HepG2 (cell line): ENCODE data around the gene DNAJC5. TPM values are rescaled to one million over a fixed set of nuclear protein-coding genes. Genes with fewer than 3 reads are reported as not detected.

Experiments used
- CENPX ChIP-seq: sonication (generic); formaldehyde crosslinking; IDR thresholded peaks from 2 replicates; pipeline ENCODE4 v1.9.0; 2021; ENCODE audit warnings: mild to moderate bottlenecking, missing genetic modification reagents, moderate library complexity
- FOXA1 ChIP-seq, 2 experiments: fragments of 450-650 bp in 1 of 2; sonication (generic) in 1 of 2; formaldehyde crosslinking in 1 of 2; IDR thresholded peaks; 2 replicates each; pipeline versions ENCODE4 v1.4.0 to v1.6.1; 2016 to 2020; ENCODE audit warnings: missing genetic modification reagents in 1 of 2
- IKZF4 ChIP-seq: sonication (generic); formaldehyde crosslinking; IDR thresholded peaks from 2 replicates; pipeline ENCODE4 v1.5.1; 2020; ENCODE audit warnings: borderline replicate concordance, mild to moderate bottlenecking, low read depth, missing genetic modification reagents; ENCODE audit errors: not compliant biosample characterization
- MAFK ChIP-seq, 2 experiments: IDR thresholded peaks in 1 of 2; conservative IDR thresholded peaks in 1 of 2; 2 replicates each; pipeline ENCODE4 v1.6.1; 2011; ENCODE audit warnings: improper control_type of control experiment in 2 of 2, low read length in 2 of 2
- MEF2D ChIP-seq: sonication (generic); formaldehyde crosslinking; IDR thresholded peaks from 2 replicates; pipeline ENCODE4 v1.5.1; 2020; ENCODE audit warnings: mild to moderate bottlenecking, missing genetic modification reagents
- PITX1 ChIP-seq: sonication (generic); formaldehyde crosslinking; IDR thresholded peaks from 2 replicates; pipeline ENCODE4 v1.5.1; 2020; ENCODE audit warnings: mild to moderate bottlenecking, missing genetic modification reagents
- RCOR2 ChIP-seq: IDR thresholded peaks from 2 replicates; pipeline ENCODE4 v1.6.1; 2016; ENCODE audit warnings: missing biosample characterization, missing genetic modification reagents
- TGIF2 ChIP-seq: IDR thresholded peaks from 2 replicates; pipeline ENCODE4 v1.6.1; 2016; ENCODE audit warnings: control low read depth, missing compliant biosample characterization
- ZFP36L1 ChIP-seq: sonication (generic); formaldehyde crosslinking; IDR thresholded peaks from 2 replicates; pipeline ENCODE4 v1.8.0; 2022; ENCODE audit warnings: mild to moderate bottlenecking, missing genetic modification reagents, moderate library complexity
- polyA plus RNA-seq, 8 experiments: library from polyadenylated mRNA; depleted of rRNA in 3 of 8; stranded (reverse) in 7 of 8; unstranded in 1 of 8; fragments of >200 nt; fragmentation: Illumina TruSeq in 4 of 8; extraction: Trizol in 4 of 8; gene quantifications; 2 replicates each; pipeline versions ENCODE4 v1.2.1 to v1.2.3, GENCODE V29; 2011 to 2016; ENCODE audit warnings: low read depth in 4 of 8, missing spikeins in 1 of 8, mixed read lengths in 1 of 8; ENCODE audit not compliant: insufficient read depth in 1 of 8
- total RNA-seq, 5 experiments: library from RNA; depleted of rRNA; stranded (reverse); fragments of >200 nt; fragmentation: Illumina TruSeq; extraction: Trizol; gene quantifications; 2 replicates each; pipeline ENCODE4 v1.2.3, GENCODE V29; 2016; ENCODE audit warnings: low read depth in 1 of 5
- TF ChIP-seq, protein P1 (sequence below): sonication (generic); formaldehyde crosslinking; IDR thresholded peaks from 2 replicates; pipeline ENCODE4 v1.4.0; 2020; ENCODE audit warnings: mild to moderate bottlenecking, missing genetic modification reagents, borderline replicate concordance
- TF ChIP-seq, protein P2 (sequence below): sonication (generic); formaldehyde crosslinking; IDR thresholded peaks from 2 replicates; pipeline ENCODE4 v1.4.0; 2020; ENCODE audit warnings: mild to moderate bottlenecking, missing genetic modification reagents
- TF ChIP-seq, protein P3 (sequence below): sonication (generic); formaldehyde crosslinking; IDR thresholded peaks from 2 replicates; pipeline ENCODE4 v1.4.0; 2020; ENCODE audit warnings: missing genetic modification reagents, borderline replicate concordance
- TF ChIP-seq, protein P4 (sequence below): sonication (generic); formaldehyde crosslinking; IDR thresholded peaks from 2 replicates; pipeline ENCODE4 v1.4.0; 2020; ENCODE audit warnings: missing genetic modification reagents
- TF ChIP-seq, protein P5 (sequence below): sonication (generic); formaldehyde crosslinking; IDR thresholded peaks from 2 replicates; pipeline ENCODE4 v1.4.0; 2020; ENCODE audit warnings: missing genetic modification reagents

DNAJC5 gene
- total and polyA plus RNA-seq, 2 of the 13 experiments (the other 11 are each of a cell fraction or from before 2014, with no cell fraction given): 42.8 to 64.5 TPM

DNA sequence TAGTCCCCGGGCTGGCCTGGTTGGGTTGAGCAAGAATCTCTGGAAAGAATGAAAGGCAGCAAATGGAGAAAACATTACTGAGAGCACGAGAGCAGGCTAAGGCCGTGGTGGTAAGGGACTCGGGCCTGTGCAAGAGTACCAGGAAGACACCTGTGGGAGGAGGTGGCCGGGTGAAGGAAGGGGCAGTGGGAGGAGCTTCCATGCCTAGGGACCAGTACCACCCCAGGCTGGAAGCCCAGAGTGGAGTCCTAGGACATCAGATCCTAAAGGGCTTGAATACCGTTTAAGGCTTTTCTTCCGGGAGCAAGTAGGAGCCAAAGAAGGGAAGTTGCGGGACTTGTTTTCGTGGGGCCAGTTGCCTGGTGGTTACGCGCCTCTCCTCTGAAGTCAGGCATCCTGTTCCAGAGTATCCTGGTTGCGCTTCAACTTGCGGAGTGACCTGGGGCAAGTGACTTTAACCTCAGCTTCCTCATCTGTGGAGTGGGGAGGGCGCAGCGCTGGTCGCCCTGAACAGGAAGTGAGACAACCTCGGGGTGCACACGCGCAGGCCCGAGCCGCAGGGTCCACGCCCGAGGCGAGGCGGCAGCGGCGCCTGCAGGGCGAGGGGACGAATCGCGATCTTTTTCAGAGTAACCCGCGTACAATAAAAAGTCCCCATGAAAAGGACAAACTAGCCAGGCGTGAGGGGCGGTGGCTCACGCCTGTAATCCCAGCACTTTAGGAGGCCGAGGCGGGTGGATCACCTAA lies 31.0 kb upstream of the DNAJC5 start (continued):
- TF ChIP-seq ZFP36L1 (CRISPR knock-in tag) (peak; percentile 80; the same call in 1 of the 2 replicates), FOXA1 (IDR thresholded peaks at IDR 0.05) (no peak), FOXA1 (CRISPR knock-in tag; IDR thresholded peaks at IDR 0.05) (peak; percentile 62), CENPX (CRISPR knock-in tag) (no peak), MEF2D (CRISPR knock-in tag) (peak; percentile 86), IKZF4 (CRISPR knock-in tag) (no peak), TGIF2 (peak; percentile 93), RCOR2 (0 out of 2 replicates have a peak, but pooled peaks have one; percentile 37), PITX1 (peak; percentile 89), MAFK (conservative IDR thresholded peaks at IDR 0.05 in 1 of 2, IDR thresholded peaks at IDR 0.05 in 1 of 2; ENCODE audit: low read length in 2 of 2) (no peak)
- TF ChIP-seq, protein P1, sequence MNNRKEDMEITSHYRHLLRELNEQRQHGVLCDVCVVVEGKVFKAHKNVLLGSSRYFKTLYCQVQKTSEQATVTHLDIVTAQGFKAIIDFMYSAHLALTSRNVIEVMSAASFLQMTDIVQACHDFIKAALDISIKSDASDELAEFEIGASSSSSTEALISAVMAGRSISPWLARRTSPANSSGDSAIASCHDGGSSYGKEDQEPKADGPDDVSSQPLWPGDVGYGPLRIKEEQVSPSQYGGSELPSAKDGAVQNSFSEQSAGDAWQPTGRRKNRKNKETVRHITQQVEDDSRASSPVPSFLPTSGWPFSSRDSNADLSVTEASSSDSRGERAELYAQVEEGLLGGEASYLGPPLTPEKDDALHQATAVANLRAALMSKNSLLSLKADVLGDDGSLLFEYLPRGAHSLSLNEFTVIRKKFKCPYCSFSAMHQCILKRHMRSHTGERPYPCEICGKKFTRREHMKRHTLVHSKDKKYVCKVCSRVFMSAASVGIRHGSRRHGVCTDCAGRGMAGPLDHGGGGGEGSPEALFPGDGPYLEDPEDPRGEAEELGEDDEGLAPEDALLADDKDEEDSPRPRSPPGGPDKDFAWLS (CRISPR knock-in tag): peak; percentile 96
- TF ChIP-seq, protein P2, sequence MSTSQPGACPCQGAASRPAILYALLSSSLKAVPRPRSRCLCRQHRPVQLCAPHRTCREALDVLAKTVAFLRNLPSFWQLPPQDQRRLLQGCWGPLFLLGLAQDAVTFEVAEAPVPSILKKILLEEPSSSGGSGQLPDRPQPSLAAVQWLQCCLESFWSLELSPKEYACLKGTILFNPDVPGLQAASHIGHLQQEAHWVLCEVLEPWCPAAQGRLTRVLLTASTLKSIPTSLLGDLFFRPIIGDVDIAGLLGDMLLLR: peak; percentile 74; the same call in 1 of the 2 replicates
- TF ChIP-seq, protein P3, sequence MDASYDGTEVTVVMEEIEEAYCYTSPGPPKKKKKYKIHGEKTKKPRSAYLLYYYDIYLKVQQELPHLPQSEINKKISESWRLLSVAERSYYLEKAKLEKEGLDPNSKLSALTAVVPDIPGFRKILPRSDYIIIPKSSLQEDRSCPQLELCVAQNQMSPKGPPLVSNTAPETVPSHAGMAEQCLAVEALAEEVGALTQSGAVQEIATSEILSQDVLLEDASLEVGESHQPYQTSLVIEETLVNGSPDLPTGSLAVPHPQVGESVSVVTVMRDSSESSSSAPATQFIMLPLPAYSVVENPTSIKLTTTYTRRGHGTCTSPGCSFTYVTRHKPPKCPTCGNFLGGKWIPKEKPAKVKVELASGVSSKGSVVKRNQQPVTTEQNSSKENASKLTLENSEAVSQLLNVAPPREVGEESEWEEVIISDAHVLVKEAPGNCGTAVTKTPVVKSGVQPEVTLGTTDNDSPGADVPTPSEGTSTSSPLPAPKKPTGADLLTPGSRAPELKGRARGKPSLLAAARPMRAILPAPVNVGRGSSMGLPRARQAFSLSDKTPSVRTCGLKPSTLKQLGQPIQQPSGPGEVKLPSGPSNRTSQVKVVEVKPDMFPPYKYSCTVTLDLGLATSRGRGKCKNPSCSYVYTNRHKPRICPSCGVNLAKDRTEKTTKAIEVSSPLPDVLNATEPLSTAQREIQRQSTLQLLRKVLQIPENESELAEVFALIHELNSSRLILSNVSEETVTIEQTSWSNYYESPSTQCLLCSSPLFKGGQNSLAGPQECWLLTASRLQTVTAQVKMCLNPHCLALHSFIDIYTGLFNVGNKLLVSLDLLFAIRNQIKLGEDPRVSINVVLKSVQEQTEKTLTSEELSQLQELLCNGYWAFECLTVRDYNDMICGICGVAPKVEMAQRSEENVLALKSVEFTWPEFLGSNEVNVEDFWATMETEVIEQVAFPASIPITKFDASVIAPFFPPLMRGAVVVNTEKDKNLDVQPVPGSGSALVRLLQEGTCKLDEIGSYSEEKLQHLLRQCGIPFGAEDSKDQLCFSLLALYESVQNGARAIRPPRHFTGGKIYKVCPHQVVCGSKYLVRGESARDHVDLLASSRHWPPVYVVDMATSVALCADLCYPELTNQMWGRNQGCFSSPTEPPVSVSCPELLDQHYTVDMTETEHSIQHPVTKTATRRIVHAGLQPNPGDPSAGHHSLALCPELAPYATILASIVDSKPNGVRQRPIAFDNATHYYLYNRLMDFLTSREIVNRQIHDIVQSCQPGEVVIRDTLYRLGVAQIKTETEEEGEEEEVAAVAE (CRISPR knock-in tag): peak; percentile 90; the same call in 1 of the 2 replicates
- TF ChIP-seq, protein P4, sequence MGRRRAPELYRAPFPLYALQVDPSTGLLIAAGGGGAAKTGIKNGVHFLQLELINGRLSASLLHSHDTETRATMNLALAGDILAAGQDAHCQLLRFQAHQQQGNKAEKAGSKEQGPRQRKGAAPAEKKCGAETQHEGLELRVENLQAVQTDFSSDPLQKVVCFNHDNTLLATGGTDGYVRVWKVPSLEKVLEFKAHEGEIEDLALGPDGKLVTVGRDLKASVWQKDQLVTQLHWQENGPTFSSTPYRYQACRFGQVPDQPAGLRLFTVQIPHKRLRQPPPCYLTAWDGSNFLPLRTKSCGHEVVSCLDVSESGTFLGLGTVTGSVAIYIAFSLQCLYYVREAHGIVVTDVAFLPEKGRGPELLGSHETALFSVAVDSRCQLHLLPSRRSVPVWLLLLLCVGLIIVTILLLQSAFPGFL (CRISPR knock-in tag): no peak
- TF ChIP-seq, protein P5, sequence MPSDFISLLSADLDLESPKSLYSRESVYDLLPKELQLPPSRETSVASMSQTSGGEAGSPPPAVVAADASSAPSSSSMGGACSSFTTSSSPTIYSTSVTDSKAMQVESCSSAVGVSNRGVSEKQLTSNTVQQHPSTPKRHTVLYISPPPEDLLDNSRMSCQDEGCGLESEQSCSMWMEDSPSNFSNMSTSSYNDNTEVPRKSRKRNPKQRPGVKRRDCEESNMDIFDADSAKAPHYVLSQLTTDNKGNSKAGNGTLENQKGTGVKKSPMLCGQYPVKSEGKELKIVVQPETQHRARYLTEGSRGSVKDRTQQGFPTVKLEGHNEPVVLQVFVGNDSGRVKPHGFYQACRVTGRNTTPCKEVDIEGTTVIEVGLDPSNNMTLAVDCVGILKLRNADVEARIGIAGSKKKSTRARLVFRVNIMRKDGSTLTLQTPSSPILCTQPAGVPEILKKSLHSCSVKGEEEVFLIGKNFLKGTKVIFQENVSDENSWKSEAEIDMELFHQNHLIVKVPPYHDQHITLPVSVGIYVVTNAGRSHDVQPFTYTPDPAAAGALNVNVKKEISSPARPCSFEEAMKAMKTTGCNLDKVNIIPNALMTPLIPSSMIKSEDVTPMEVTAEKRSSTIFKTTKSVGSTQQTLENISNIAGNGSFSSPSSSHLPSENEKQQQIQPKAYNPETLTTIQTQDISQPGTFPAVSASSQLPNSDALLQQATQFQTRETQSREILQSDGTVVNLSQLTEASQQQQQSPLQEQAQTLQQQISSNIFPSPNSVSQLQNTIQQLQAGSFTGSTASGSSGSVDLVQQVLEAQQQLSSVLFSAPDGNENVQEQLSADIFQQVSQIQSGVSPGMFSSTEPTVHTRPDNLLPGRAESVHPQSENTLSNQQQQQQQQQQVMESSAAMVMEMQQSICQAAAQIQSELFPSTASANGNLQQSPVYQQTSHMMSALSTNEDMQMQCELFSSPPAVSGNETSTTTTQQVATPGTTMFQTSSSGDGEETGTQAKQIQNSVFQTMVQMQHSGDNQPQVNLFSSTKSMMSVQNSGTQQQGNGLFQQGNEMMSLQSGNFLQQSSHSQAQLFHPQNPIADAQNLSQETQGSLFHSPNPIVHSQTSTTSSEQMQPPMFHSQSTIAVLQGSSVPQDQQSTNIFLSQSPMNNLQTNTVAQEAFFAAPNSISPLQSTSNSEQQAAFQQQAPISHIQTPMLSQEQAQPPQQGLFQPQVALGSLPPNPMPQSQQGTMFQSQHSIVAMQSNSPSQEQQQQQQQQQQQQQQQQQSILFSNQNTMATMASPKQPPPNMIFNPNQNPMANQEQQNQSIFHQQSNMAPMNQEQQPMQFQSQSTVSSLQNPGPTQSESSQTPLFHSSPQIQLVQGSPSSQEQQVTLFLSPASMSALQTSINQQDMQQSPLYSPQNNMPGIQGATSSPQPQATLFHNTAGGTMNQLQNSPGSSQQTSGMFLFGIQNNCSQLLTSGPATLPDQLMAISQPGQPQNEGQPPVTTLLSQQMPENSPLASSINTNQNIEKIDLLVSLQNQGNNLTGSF (CRISPR knock-in tag): no peak; the same call in 1 of the 2 replicates
